HG03039 (cell line): ENCODE measurements around the gene F12.

ENCODE experiments used
- ATAC-seq: cut with Tn5 transposase; IDR thresholded peaks from one replicate; pipeline ENCODE4 v1.9.1; 2021; ENCODE audit warnings: mild to moderate bottlenecking, moderate library complexity; ENCODE audit not compliant: unreplicated experiment

F12 gene

DNA sequence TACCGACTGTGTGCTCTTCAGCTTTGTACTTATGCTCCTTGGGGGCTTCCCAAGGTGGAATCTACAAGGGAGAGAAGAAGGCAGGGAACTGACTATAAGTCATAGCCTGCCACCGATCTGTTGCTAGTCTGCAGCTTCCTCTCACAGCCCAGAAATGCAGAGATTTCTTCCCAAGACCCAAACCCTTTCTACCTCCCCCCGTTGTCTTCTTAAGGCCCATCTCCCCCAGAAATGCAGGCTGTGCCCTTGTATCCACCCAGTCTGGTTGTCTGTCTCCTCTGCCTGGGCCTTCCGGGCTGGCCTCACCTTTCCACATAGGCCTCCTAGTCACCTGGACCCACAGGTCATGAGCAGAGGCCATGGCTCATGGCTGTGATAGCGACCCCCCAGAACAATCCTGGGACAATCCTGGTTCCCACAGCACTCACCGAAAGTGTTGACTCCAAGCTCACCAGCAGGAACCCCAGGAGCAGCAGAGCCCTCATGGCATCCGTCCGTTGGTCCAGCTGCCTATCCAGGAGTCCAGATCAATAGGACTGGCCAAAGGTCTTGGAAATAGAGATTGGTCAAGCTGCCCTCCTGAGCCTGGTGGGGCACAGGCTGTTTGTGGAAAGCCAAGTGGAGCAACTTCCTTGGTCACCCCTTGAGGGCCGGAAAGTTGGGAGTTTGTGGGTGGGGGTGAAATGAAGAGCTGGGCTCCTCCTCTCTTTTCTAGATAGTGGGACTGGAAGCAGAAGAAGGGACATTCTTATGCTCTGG, at the start of gene F12:
F12 (minus strand) TSS at position 522 of the 759 bp plus-strand sequence; CDS start at position 485, 37 bp downstream.
- ATAC-seq, result no peak

DNA sequence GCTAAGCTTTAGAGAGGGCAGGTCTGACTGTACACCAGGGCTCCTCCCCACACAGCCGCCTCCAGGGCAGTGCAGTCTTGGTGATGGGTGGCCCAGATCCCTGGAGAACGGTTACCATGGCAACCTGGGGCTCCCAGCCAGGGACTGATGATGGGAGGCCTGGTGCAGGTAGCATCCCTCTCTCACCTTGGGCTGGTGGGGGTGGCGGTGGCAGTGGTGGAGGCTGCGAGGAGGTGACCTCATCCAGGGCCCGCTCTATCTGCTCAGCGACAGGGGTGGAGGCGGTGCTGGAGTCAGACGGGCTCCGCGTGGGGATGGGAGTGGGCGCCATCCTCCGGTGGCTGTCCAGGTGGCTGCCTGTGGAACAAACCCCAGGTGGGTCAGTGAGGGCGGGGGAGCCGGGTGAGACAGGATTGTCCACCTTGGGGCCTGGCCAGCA, 49.6 kb upstream of the F12 start:
- no peak for ATAC-seq

GRCh38 chr5:177457852-177458681, 48.7 kb upstream of the F12 start:
- no peak for ATAC-seq

DNA sequence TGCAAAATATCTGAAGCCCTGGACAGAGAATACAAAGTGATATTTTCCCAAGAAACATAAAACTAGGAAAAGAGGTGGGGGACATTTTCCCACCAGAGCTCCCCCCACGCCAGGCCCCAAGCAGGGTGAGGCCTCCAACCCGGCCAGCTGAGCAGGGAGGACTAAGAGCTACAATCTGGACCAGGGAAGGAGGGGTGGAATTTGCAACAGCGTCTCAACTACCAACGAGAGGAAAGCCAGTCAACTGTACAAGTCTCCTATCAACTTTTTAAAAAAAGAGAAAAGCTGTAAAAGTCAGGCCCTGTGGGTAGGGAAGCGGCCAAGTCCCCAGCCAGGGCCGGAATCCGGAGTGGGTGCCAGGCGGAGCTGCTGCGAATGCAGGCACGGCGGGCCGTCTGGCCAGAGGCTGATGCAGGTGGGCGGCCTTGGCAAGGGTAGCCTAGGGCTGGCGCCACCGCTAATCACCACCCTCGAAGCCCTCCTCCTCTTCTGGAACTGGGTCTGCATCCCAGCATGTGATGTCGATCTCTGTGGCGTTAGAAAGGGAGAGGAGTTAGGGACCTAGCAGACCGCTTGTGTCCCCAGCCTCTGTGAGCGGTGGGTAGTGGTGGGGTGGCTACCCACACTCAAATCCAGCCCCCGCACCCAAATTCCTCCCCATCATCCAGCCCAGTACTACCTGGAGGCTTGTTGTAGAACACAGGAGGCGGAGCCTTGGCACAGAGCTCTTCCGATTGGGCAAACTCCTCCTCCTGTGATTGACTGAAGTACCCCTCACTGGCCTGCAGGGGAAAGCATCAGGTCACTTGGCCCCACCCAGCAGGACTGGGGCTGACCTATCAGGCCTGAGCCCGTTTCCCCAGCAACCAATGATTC, 47.9 kb upstream of the F12 start:
- no peak for ATAC-seq

GRCh38 chr5:177456591-177456964, 47.2 kb upstream of the F12 start:
- no peak for ATAC-seq

- peak; percentile 0 for ATAC-seq
Measured at GRCh38 chr5:177455661-177456590, 46.6 kb upstream of the F12 start.

- peak; percentile 47 for ATAC-seq
Measured at GRCh38 chr5:177455036-177455660, 45.8 kb upstream of the F12 start.

GRCh38 chr5:177454397-177455035, 45.2 kb upstream of the F12 start:
- peak; percentile 50 for ATAC-seq

DNA sequence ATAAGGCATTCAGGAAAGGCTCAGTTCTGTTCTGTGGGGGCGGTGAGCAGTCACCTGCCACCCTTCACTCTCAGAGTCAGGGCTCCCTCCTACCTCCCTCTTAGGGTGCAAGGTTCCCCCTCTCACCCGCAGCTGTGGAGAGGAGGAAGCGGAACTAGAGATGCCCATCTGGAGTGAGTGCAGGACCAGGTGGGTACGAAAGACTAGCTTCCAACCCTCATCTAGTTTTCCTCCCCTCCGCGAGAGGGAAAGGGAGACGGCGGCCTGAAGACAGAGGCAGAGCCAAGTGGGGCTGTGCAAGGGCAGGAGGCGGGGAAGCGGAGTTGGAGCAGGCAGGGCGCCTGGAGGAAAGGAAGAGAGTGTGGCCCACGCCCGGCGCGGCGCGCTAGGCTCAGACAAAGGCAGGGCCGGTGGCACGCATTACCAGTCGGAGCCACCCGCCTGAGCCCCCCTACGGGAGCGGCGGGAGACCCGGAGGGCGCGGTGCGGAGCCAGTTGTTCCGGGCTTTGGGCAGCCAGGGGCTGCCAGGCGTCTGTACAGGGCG, 44.6 kb upstream of the F12 start:
- ATAC-seq, result peak; percentile 3

DNA sequence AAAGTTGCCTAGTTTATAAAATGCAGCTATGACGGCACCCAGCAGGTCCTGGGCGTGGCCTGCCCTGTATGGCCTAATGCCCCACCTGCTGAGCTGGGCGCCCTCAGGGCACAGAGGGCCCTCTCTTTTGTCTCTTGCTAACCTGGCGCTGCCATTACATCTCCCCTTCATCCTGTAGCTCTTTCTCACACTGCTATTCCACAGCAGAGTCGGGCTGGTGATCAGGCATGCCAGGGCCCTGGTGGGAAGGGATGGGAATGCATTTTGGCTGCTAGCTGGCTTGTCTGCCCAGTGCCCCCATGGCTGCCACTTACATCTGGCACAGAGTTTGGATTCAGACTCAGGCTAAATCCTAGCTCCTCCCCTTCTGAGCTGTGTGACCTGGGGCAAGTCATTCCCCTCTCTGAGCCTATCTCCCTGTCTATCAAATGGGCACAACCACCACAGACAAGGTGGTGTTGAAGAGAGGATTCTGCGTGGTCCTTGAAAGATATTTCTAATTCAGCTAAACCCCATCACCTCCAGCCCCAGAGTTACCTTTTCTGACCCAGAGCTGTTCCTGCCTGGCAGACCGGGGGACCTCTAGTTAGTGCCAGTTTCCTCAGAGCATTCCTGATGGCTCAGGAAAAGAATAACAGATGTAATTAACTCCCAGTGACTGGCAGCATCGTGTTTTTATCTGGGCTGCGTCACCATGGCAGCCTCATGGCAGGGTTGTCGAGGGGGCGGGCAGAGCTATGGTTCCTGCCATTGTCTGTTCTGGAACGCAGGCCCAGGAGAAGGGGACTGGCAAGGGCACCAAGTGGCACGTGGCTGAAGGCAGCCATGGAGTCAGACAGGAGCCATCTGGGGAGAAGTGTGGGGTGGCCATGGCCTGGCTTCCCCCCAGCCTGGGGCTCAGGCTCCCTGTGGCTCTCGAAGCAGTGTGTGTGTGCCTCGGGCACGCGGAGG, 43.6 kb upstream of the F12 start:
- ATAC-seq, result no peak

GRCh38 chr5:177450667-177451424, 41.5 kb upstream of the F12 start:
- no peak for ATAC-seq

DNA sequence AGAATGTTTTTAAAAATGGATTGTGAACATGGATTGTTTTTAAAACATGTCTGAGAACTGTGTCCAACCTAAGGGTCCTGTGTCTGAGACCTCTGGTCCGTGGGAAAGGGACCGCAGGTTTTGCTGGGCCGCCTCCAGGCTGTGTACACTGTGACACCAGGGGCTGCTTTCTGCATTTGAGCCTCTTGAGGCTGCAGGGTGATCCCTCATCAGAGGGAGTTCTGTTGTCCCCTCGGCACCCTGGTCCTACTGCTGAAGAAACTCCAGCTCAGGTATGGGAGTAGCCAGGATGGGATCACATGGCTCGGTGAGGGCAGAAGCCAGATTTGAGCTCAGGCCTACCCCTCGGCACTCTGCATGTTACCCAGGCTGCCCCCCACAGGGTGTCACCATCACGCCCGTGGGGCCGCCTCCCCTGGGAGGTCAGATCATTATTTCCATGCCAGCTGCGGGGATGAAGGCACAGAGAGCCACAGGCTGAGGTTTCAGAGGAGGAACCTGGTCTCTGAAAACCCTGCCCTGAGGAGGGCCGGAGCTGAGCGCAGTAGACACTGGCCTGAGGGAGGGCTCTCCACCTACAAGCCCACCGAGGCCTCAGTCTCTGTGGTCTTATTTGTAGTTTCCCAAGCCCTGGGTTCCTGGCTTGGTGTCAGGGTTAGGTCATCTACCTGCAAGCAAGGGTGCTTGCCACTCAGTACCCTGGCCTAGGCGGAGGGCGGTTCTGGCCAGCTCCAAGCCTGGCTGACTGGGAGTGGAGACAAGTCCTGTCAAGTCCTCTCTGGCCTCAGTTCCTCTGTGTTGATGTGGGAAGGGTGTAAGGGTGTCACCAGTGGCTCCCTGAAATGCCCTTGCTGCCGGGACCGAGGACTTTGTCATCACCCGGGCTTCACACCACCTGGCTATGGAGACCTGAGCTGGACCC, 40.0 kb upstream of the F12 start:
- no peak for ATAC-seq

DNA sequence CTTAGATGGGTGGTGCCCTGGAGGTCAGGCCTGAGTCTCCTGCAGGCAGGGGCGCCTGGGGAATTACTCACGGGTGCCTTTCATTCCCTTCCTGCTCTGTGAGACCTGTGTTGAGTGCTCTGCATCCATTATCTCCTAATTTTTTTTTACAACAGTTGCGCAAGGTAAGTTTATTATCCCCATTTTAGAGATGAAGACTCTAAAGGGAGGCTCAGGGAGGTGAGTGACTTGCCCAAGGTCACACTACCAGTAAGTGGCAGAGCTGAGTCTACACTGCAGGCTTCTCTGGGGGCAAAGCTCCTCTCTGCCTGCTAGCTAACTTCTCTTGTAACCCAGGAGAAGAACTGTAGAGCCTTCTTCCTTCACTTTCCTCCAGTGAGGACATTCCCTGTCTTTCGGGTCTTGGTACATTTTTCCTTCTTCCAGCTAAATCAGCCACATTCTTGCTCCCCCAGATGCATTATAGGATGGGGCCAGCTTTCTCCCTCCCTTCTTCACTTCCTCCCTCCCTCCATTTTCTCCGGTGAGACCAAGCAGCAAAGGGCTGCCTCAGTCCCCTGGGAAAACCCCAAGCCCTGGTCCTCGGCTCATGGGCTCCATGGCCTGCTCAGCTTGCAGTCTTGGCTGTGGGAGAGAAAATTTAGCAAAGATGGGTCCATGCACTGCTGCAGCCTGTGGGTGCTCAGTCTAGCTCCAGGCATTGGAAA, 39.0 kb upstream of the F12 start:
- ATAC-seq, result no peak

GRCh38 chr5:177447611-177448243, 38.4 kb upstream of the F12 start:
- ATAC-seq, result no peak

DNA sequence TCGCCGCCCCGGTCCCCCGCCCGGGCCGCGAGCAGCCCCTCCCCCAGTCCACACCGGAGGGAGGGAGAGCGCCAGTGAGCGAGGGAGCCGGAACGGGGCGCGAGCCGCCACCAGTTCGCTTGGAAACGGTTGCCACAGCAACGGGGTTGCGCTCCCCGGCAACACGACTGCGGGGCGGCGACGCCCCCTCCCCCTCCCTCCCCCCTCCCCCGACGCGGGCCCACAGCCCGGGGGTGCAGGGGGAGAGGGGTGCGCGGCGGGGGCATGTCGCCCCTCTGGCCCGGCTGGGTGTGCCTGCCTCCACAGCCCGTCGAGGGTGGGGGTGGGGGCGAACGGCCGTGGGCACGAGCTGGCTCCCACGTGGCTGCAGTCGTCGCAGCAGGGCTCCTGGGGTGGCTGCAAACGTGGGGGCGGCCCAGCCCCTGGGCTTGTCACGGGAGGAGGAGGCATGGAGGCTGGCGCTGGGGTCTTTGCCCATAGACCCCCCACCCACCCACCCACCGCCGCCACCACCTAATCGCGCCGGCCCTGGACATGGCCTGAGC, 37.8 kb upstream of the F12 start:
- ATAC-seq, result peak; percentile 34
